Measurements from ENCODE around the gene BEST2.
A peak's percentile ranks its signal among the peaks of the same experiment; 100 is the strongest.

Gene BEST2

GRCh38 chr19:12727745-12728433, 23.7 kb upstream of the BEST2 start:
- DNase-seq (ENCODE audit: low read depth in 4 of 4, low spot score in 1 of 4): no peak

DNA sequence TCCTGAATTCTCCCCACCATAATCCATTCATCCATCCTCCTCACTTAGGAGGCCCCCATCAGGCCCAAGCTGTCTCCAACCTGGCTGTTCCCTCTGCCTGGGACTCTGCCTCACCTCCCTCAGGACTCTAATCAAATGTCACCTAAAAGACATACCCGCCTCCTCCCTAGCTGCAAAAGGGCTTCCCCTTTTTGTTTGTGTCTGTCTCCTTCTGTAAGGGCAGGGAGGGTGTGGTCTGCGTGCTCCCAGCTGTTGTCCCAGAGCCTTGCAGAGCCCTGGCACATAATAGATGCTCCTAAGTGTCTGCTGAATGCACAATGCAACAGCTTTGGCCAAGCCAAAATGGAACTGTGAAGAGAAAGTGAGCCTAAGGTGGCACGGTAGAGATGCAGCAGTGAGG, 21.5 kb upstream of the BEST2 start:
- DNase-seq (ENCODE audit: low read depth in 4 of 4, low spot score in 1 of 4): no peak

GRCh38 chr19:12731337-12731736, 20.3 kb upstream of the BEST2 start:
- no peak for DNase-seq (ENCODE audit: low read depth in 4 of 4, low spot score in 1 of 4)

DNA sequence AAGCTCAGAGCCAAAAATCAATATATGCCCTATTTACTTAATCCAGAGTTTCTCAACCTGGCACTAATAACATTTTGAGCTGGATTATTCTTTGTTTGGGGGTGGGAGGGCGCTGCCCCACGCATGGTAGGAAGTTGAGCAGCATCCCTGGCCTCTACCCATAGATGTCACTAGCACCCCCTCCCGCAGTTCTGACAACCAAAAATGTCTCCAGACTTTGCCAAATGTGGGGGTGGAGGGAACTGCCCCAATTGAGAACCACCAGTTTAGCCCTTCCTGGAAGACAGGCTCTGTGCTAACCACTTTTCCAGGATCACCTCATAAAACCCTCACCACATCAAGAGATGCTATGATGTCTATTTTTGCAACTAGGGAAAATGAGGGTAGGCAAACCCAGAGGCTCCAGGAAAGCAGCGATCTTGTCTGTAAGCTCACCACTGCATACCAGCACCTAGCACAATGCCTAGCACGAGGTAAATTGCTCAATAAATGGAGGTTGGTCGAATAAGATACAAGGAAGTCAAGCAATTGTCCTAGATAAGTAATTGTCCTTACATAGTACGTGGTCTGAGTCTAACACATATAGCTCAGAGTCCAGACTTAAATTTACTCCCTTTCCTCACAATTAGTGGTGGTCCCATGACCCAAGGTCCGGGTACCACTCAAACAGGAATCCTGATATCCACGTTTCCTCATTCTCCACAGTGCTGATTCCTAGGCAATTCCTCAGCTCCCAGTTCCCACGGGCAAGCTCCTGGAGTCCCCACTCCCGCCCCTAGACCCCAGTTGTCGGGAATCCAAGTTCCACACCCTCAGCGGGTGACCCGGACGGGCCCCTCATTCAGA, 18.0 kb upstream of the BEST2 start:
- DNase-seq (ENCODE audit: low read depth in 4 of 4, low spot score in 1 of 4): peak in 2 of 4 experiments; percentile 26 to 55

- DNase-seq (ENCODE audit: low read depth in 4 of 4, low spot score in 1 of 4): peak; percentile 55 to 66 (median 59)
Observed at GRCh38 chr19:12736995-12737834, 14.4 kb upstream of the BEST2 start, which contains the start of gene GET3. GET3 (plus strand) TSS chr19:12737497; CDS start chr19:12737506, 9 bp downstream.

DNA sequence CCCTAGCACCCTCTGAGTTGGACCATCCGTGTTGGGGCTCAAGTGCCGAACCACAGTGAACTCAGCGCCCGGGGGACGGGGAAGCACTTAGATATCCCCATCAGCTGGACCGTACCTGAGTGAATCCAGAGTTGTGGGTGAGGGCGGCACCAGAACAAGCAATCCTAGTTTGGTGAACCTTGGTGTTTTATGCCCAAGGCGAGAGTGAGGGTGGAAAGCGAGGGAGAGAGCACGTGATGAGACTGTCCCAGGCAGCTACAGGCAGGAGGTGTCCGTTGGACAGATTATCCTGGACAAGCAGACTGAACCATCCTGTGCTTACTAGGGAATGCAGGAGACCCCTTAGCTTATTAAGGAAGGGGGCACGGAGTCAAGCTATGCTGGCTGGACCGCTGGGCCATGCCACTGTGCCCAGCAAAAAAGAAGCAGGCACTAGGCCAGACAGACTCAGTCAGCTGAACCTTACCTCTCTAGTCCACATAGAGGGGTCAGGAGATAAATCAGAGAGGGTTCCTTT, 13.7 kb upstream of the BEST2 start:
- no peak for DNase-seq (ENCODE audit: low read depth in 4 of 4, low spot score in 1 of 4)

GRCh38 chr19:12745166-12745897, 6.3 kb upstream of the BEST2 start:
- DNase-seq (ENCODE audit: low read depth in 4 of 4, low spot score in 1 of 4): no peak

- DNase-seq (ENCODE audit: low read depth in 4 of 4, low spot score in 1 of 4): no peak
Observed at GRCh38 chr19:12748489-12748888, 3.1 kb upstream of the BEST2 start.

DNA sequence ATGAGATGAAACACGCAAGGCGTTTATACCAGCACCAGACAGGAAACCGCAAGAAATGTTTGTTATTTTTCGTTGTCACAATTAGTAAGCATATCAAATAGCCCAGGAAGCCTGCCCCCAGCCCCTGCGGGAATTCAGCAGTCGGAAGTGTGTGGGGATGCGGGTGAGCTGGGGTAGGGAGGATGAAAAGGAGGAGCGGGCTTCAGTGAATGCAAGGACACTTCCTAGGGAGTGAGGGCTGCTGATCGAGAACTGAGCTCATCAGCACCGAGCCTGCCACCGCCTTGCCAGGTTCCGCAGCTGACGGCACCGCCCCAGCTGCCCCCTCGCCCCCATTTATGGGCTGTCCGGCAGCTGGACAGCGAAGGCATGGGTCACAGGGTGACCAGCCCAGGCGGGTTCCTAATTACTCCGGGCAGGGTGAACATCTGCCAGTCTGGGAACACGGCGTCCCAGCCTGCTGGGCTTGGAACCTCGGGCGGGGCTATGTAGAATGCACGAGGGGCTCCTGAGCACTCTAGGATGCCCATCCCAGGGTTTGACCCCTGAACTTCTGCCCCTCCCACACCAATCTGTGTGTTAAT, 1.6 kb upstream of the BEST2 start:
- DNase-seq (ENCODE audit: low read depth in 4 of 4, low spot score in 1 of 4): no peak

DNA sequence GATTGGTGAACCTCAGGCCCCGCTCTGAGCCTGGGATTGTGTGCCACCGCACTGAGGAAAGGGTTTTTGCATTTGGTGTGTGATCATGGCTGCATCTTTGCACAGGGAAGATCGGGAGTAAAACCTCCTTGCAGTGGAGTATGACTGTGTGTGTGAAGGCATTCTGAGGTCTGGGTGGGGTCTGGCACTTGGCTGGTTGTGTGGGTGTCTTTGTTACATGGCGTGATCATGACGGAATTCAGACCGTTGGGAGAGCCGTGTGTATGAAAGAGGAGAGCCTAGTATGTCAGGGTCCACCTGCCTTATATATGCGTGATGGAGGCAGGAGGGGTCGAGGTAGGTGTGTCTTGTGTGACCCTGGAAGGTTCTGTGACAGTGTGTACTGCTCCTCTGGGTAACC, 740 bp upstream of the BEST2 start:
- no peak for DNase-seq (ENCODE audit: low read depth in 4 of 4, low spot score in 1 of 4)

DNA sequence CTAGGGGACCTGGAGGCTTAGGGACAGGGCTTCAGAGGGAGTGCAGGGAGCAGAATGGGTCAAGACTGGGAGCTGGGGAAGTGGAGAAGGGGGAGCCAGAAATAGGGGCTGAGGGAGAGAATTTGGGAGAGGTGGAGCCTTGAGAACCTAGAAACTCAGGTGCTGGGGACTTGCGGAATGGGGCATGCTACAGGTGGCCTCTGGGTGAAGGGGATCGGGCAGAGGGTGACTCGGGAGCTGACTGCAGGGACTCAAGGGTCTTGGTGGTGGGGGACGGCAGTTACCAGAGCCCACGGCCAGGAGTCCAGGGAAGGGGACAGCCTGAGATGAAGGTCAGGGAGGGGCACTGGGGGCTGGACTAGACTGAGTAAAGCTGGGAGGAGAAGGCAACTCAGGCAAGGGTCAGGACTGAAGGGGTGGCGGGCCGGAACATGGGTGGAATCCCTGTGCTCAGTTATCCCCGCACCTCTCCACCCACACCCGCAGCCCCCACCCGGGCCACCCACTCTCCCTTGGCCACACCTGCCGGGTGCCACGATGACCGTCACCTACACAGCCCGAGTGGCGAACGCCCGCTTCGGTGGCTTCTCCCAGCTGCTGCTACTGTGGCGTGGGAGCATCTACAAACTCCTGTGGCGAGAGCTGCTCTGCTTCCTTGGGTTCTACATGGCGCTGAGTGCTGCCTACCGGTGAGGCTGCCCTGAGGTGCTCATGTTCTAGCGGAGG, 628 bp downstream of the BEST2 start:
- DNase-seq (ENCODE audit: low read depth in 4 of 4, low spot score in 1 of 4): no peak

- DNase-seq (ENCODE audit: low read depth in 4 of 4, low spot score in 1 of 4): no peak
Observed at GRCh38 chr19:12754465-12755196, 3.0 kb downstream of the BEST2 start.

- no peak for DNase-seq (ENCODE audit: low read depth in 4 of 4, low spot score in 1 of 4)
Observed at GRCh38 chr19:12756150-12756883, 4.7 kb downstream of the BEST2 start.

DNA sequence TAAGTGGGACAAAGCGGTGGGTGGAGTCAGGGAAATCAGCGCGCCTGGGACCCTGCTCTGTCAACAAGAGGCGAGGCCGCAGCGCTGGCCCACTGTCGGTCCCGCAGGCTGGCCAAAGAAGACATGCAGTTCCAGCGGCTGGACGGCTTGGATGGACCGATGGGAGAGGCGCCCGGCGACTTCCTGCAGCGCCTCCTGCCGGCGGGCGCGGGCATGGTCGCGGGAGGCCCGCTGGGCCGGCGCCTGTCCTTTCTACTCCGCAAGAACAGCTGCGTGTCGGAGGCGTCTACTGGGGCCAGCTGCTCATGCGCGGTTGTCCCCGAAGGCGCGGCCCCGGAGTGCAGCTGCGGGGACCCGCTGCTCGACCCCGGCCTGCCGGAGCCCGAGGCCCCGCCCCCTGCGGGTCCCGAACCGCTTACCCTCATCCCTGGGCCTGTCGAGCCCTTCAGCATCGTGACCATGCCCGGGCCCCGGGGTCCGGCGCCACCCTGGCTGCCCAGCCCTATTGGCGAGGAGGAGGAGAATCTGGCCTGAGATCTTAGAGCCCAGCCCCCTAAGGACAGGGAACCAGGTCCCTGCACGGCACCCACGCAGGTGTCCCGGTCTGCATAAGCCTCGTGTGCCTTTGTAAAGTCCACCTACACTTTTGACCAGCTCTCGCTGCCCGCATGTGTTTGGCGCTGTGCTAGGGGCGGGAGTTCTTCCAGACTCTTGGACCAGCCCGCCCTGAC, 6.1 kb downstream of the BEST2 start:
- DNase-seq (ENCODE audit: low read depth in 4 of 4, low spot score in 1 of 4): no peak

- no peak for DNase-seq (ENCODE audit: low read depth in 4 of 4, low spot score in 1 of 4)
Observed at GRCh38 chr19:12759686-12760085, 8.1 kb downstream of the BEST2 start.

GRCh38 chr19:12763100-12763499, 11.5 kb downstream of the BEST2 start:
- no peak for DNase-seq (ENCODE audit: low read depth in 4 of 4, low spot score in 1 of 4)

- no peak for DNase-seq (ENCODE audit: low read depth in 4 of 4, low spot score in 1 of 4)
Observed at GRCh38 chr19:12764698-12765097, 13.1 kb downstream of the BEST2 start.

All from stimulated activated CD4-positive, alpha-beta T cell treated with anti-CD3 and anti-CD28 coated beads, Interleukin-1b, Interleukin-23, amount 100 ng/mL, for 24 hours (primary cell).